Stimulated activated CD4-positive, alpha-beta T cell treated with anti-CD3 and anti-CD28 coated beads, Interleukin-2, amount 100 ng/mL, for 24 hours (primary cell): Measurements from ENCODE around the gene NCS1.

Experiments used
- DNase-seq, 2 donors: peaks; one replicate each; pipeline ENCODE4 v3.0.0-alpha.2; 2020

NCS1 gene

GRCh38 chr9:130177898-130178805 is 5.9 kb downstream of the NCS1 start:
- no peak for DNase-seq

GRCh38 chr9:130179331-130179907 is 7.2 kb downstream of the NCS1 start:
- no peak for DNase-seq

- no peak for DNase-seq
Observed at GRCh38 chr9:130180516-130180915, 8.3 kb downstream of the NCS1 start.

GRCh38 chr9:130181678-130182380 is 9.6 kb downstream of the NCS1 start:
- DNase-seq = no peak

- no peak for DNase-seq
Observed at GRCh38 chr9:130182381-130182909, 10.2 kb downstream of the NCS1 start.

- no peak for DNase-seq
Observed at GRCh38 chr9:130183133-130183762, 11.0 kb downstream of the NCS1 start.

- no peak for DNase-seq
Observed at GRCh38 chr9:130185017-130185416, 12.8 kb downstream of the NCS1 start.

GRCh38 chr9:130185490-130186031 is 13.4 kb downstream of the NCS1 start:
- DNase-seq = no peak

- no peak for DNase-seq
Observed at GRCh38 chr9:130186051-130186450, 13.8 kb downstream of the NCS1 start.

- DNase-seq = no peak
Observed at GRCh38 chr9:130186839-130187522, 14.8 kb downstream of the NCS1 start.

GRCh38 chr9:130187523-130187846 is 15.3 kb downstream of the NCS1 start:
- no peak for DNase-seq

- DNase-seq = no peak
Observed at GRCh38 chr9:130188860-130189481, 16.8 kb downstream of the NCS1 start.

- DNase-seq = no peak
Observed at GRCh38 chr9:130189840-130190239, 17.6 kb downstream of the NCS1 start.

GRCh38 chr9:130191068-130191748 is 19.0 kb downstream of the NCS1 start:
- no peak for DNase-seq

GRCh38 chr9:130191749-130192120 is 19.5 kb downstream of the NCS1 start:
- DNase-seq = no peak

GRCh38 chr9:130192382-130192999 is 20.3 kb downstream of the NCS1 start:
- no peak for DNase-seq

GRCh38 chr9:130193103-130193502 is 20.9 kb downstream of the NCS1 start:
- no peak for DNase-seq

- DNase-seq = no peak
Observed at GRCh38 chr9:130193531-130194377, 21.6 kb downstream of the NCS1 start.

- DNase-seq = no peak
Observed at GRCh38 chr9:130194378-130194932, 22.3 kb downstream of the NCS1 start.
